K562 (cell line): ENCODE data around the gene KIAA0319L. TPM values are rescaled to one million over a fixed set of nuclear protein-coding genes. Genes with fewer than 3 reads are reported as not detected.

ENCODE experiments used
- CHD4 ChIP-seq: fragments of 200-600 bp; sonication (generic); IDR thresholded peaks from 3 replicates; pipeline ENCODE4 v1.6.1; 2012; ENCODE audit warnings: low read depth, mild to moderate bottlenecking, mixed read lengths, low read length, inconsistent platforms; ENCODE audit not compliant: insufficient read depth, insufficient replicate concordance, poor library complexity, severe bottlenecking
- CREB1 ChIP-seq, 2 experiments: sonication (generic) in 1 of 2; formaldehyde crosslinking in 1 of 2; IDR thresholded peaks; 2 replicates each; pipeline versions ENCODE4 v1.6.1 to v1.8.0; 2012 to 2022; ENCODE audit warnings: inconsistent platforms in 1 of 2, mild to moderate bottlenecking in 1 of 2, missing genetic modification reagents in 1 of 2, moderate library complexity in 1 of 2
- FUS ChIP-seq: fragments of 200-400 bp; formaldehyde crosslinking; optimal IDR thresholded peaks from 2 replicates; pipeline ENCODE3; 2017; ENCODE audit warnings: low read depth, low read length
- GABPA ChIP-seq: fragments of 200-800 bp; sonication (Bioruptor generic); conservative IDR thresholded peaks from 2 replicates; pipeline ENCODE4 v1.6.1; 2016; ENCODE audit warnings: low read depth, missing genetic modification characterization, missing compliant biosample characterization
- HNRNPLL ChIP-seq: fragments of 200-400 bp; formaldehyde crosslinking; IDR thresholded peaks from 2 replicates; pipeline ENCODE4 v1.6.1; 2017; ENCODE audit warnings: low read length, low read depth, mild to moderate bottlenecking; ENCODE audit not compliant: poor library complexity, severe bottlenecking
- JUNB ChIP-seq: fragments of 450-650 bp; formaldehyde crosslinking; conservative IDR thresholded peaks from 2 replicates; pipeline ENCODE4 v1.4.0; 2020; ENCODE audit warnings: mild to moderate bottlenecking
- MEIS2 ChIP-seq: fragments of 450-650 bp; IDR thresholded peaks from 2 replicates; pipeline ENCODE4 v1.6.1; 2014; ENCODE audit warnings: mild to moderate bottlenecking; ENCODE audit not compliant: partially characterized antibody
- NFRKB ChIP-seq: fragments of 450-650 bp; IDR thresholded peaks from 2 replicates; pipeline ENCODE4 v1.6.1; 2016; ENCODE audit warnings: low read depth
- NR4A1 ChIP-seq, 2 experiments: fragments of 250-450 bp in 1 of 2; fragments of 450-650 bp in 1 of 2; sonication (Bioruptor Pico) in 1 of 2; IDR thresholded peaks; 2 replicates each; pipeline versions ENCODE4 v1.4.0 to v1.6.1; 2016 to 2020; ENCODE audit warnings: mild to moderate bottlenecking in 2 of 2, missing compliant biosample characterization in 1 of 2, missing genetic modification characterization in 1 of 2, moderate library complexity in 1 of 2
- SMARCE1 ChIP-seq: fragments of 450-650 bp; IDR thresholded peaks from 2 replicates; pipeline ENCODE4 v1.7.1; 2016; ENCODE audit warnings: mild to moderate bottlenecking
- XRCC3 ChIP-seq: fragments of 450-650 bp; IDR thresholded peaks from 2 replicates; pipeline ENCODE4 v1.6.1; 2017; ENCODE audit warnings: mild to moderate bottlenecking, moderate library complexity
- ZBTB7A ChIP-seq: IDR thresholded peaks from 2 replicates; pipeline ENCODE4 v1.6.1; 2011; ENCODE audit warnings: low read depth, mild to moderate bottlenecking, low read length, moderate library complexity, borderline replicate concordance; ENCODE audit not compliant: control insufficient read depth
- ZNF133 ChIP-seq: fragments of 250-450 bp; sonication (Bioruptor Pico); IDR thresholded peaks from 2 replicates; pipeline ENCODE4 v1.4.0; 2020; ENCODE audit warnings: mild to moderate bottlenecking
- polyA plus RNA-seq, 8 experiments: library from polyadenylated mRNA; depleted of rRNA in 4 of 8; stranded (reverse) in 5 of 8; unstranded in 3 of 8; fragments of >200 nt; fragmentation: Nextera tagmentation in 2 of 8; fragmentation: Illumina TruSeq in 1 of 8; extraction: Ambion mirVana in 2 of 8; extraction: Trizol in 1 of 8; gene quantifications; 2 replicates each; pipeline versions ENCODE4 v1.2.1 to v1.2.3, GENCODE V29; 2011 to 2014; ENCODE audit warnings: inconsistent platforms in 1 of 8, missing spikeins in 1 of 8
- total RNA-seq, 7 experiments: library from RNA; depleted of rRNA in 6 of 7; stranded (reverse); fragments of >200 nt in 6 of 7; fragmentation: Illumina TruSeq in 2 of 7; extraction: Trizol in 2 of 7; gene quantifications; 2 replicates each; pipeline versions ENCODE4 v1.2.1 to v1.2.3, GENCODE V29; 2011 to 2021; ENCODE audit warnings: low replicate concordance in 1 of 7
- TF ChIP-seq, protein P1 (sequence below): sonication (generic); formaldehyde crosslinking; IDR thresholded peaks from 2 replicates; pipeline ENCODE4 v1.8.0; 2022; ENCODE audit warnings: mild to moderate bottlenecking, missing genetic modification reagents
- TF ChIP-seq, protein P2 (sequence below): fragments of 450-650 bp; IDR thresholded peaks from 2 replicates; pipeline ENCODE4 v1.7.1; 2018; ENCODE audit warnings: mild to moderate bottlenecking, low read depth; ENCODE audit not compliant: partially characterized antibody
- TF ChIP-seq, protein P3 (sequence below): fragments of 450-650 bp; IDR thresholded peaks from 2 replicates; pipeline ENCODE4 v1.6.1; 2017; ENCODE audit warnings: mild to moderate bottlenecking, moderate library complexity
- TF ChIP-seq, protein P4 (sequence below): fragments of 450-650 bp; IDR thresholded peaks from 2 replicates; pipeline ENCODE4 v1.6.1; 2017; ENCODE audit warnings: antibody characterized with exemption, mild to moderate bottlenecking

The KIAA0319L gene
- total and polyA plus RNA-seq, 9 of the 15 experiments (the other 6 are each of a cell fraction or from before 2014, with no cell fraction given): 2.4 to 51.7 (median 27.4) TPM

DNA sequence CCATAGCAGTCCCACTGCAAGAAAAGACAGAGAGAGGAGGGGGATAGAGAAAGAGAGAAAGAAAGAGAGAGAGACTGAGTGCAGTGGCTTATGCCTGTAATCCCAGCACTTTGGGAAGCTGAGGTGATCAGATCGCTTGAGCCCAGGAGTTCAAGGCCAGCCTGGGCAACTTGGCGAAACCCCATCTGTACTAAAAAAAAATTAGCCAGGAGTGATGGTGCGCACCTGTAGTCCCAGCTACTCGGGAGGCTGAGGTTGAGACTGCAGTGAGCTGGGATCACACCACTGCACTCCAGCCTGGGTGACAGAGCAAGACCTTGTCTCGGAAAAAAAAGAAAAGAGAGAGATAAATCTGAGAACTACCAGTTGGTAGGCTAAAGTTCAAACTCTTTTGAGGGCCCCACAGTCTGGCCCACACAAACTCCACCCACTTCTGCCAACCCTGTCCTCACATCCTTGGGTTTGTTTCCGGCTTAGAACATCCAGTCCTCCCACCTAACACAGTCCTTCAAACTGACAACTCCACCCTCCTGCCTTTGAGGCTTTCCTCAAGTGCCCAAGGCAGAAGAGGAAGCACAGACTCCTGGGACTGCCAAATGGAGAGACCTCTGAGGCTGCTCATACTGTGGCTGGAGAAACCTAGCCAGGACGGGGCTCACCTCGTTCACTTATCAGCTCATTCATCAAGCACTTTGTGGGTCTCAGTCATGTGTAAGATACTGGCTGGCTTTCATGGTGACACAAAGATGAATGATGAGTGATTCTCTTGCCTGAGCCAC, 36.0 kb upstream of the KIAA0319L start (continued):
- TF ChIP-seq, protein P1, sequence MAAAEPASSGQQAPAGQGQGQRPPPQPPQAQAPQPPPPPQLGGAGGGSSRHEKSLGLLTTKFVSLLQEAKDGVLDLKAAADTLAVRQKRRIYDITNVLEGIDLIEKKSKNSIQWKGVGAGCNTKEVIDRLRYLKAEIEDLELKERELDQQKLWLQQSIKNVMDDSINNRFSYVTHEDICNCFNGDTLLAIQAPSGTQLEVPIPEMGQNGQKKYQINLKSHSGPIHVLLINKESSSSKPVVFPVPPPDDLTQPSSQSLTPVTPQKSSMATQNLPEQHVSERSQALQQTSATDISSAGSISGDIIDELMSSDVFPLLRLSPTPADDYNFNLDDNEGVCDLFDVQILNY (CRISPR knock-in tag): 0 out of 2 replicates have a peak, but pooled peaks have one; percentile 25
- no peak for TF ChIP-seq CREB1 (IDR thresholded peaks at IDR 0.05)
- no peak for TF ChIP-seq CREB1 (CRISPR knock-in tag; IDR thresholded peaks at IDR 0.05)
- TF ChIP-seq, protein P2, sequence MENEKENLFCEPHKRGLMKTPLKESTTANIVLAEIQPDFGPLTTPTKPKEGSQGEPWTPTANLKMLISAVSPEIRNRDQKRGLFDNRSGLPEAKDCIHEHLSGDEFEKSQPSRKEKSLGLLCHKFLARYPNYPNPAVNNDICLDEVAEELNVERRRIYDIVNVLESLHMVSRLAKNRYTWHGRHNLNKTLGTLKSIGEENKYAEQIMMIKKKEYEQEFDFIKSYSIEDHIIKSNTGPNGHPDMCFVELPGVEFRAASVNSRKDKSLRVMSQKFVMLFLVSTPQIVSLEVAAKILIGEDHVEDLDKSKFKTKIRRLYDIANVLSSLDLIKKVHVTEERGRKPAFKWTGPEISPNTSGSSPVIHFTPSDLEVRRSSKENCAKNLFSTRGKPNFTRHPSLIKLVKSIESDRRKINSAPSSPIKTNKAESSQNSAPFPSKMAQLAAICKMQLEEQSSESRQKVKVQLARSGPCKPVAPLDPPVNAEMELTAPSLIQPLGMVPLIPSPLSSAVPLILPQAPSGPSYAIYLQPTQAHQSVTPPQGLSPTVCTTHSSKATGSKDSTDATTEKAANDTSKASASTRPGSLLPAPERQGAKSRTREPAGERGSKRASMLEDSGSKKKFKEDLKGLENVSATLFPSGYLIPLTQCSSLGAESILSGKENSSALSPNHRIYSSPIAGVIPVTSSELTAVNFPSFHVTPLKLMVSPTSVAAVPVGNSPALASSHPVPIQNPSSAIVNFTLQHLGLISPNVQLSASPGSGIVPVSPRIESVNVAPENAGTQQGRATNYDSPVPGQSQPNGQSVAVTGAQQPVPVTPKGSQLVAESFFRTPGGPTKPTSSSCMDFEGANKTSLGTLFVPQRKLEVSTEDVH: no peak
- TF ChIP-seq, protein P3, sequence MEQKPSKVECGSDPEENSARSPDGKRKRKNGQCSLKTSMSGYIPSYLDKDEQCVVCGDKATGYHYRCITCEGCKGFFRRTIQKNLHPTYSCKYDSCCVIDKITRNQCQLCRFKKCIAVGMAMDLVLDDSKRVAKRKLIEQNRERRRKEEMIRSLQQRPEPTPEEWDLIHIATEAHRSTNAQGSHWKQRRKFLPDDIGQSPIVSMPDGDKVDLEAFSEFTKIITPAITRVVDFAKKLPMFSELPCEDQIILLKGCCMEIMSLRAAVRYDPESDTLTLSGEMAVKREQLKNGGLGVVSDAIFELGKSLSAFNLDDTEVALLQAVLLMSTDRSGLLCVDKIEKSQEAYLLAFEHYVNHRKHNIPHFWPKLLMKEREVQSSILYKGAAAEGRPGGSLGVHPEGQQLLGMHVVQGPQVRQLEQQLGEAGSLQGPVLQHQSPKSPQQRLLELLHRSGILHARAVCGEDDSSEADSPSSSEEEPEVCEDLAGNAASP: no peak
- peak; percentile 77 for TF ChIP-seq MEIS2
- TF ChIP-seq CHD4: no peak
- no peak for TF ChIP-seq ZBTB7A
- TF ChIP-seq NR4A1 (CRISPR knock-in tag; IDR thresholded peaks at IDR 0.05): no peak
- TF ChIP-seq NR4A1 (tag; IDR thresholded peaks at IDR 0.05): no peak
- TF ChIP-seq GABPA (tag): peak; percentile 48; the same call in 1 of the 2 replicates
- TF ChIP-seq ZNF133 (CRISPR knock-in tag): no peak
- TF ChIP-seq, protein P4, sequence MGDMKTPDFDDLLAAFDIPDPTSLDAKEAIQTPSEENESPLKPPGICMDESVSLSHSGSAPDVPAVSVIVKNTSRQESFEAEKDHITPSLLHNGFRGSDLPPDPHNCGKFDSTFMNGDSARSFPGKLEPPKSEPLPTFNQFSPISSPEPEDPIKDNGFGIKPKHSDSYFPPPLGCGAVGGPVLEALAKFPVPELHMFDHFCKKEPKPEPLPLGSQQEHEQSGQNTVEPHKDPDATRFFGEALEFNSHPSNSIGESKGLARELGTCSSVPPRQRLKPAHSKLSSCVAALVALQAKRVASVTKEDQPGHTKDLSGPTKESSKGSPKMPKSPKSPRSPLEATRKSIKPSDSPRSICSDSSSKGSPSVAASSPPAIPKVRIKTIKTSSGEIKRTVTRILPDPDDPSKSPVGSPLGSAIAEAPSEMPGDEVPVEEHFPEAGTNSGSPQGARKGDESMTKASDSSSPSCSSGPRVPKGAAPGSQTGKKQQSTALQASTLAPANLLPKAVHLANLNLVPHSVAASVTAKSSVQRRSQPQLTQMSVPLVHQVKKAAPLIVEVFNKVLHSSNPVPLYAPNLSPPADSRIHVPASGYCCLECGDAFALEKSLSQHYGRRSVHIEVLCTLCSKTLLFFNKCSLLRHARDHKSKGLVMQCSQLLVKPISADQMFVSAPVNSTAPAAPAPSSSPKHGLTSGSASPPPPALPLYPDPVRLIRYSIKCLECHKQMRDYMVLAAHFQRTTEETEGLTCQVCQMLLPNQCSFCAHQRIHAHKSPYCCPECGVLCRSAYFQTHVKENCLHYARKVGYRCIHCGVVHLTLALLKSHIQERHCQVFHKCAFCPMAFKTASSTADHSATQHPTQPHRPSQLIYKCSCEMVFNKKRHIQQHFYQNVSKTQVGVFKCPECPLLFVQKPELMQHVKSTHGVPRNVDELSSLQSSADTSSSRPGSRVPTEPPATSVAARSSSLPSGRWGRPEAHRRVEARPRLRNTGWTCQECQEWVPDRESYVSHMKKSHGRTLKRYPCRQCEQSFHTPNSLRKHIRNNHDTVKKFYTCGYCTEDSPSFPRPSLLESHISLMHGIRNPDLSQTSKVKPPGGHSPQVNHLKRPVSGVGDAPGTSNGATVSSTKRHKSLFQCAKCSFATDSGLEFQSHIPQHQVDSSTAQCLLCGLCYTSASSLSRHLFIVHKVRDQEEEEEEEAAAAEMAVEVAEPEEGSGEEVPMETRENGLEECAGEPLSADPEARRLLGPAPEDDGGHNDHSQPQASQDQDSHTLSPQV: no peak
- no peak for TF ChIP-seq HNRNPLL
- TF ChIP-seq NFRKB: no peak
- TF ChIP-seq JUNB (CRISPR knock-in tag): no peak
- no peak for TF ChIP-seq SMARCE1
- TF ChIP-seq XRCC3: no peak
- TF ChIP-seq FUS: no peak
